Stomach (tissue), 9 donors: ENCODE data around the gene ERBB4. TPM values are rescaled to one million over a fixed set of nuclear protein-coding genes. Genes with fewer than 3 reads are reported as not detected.

ENCODE experiments used
- DNase-seq, 2 donors: peaks; one replicate each; pipeline versions ENCODE4 v3.0.0 to v3.0.0-alpha.2; 2013 to 2019
- H3K27ac ChIP-seq, 5 donors: fragments of 200-600 bp in 4 of 5; sonication (generic) in 4 of 5; one replicate each; pipeline ENCODE4 v1.5.1; 2013 to 2019; ENCODE audit warnings: mild to moderate bottlenecking in 1 of 5, moderate library complexity in 1 of 5
- H3K27me3 ChIP-seq, 3 donors: fragments of 200-600 bp; sonication (generic); one replicate each; pipeline ENCODE4 v1.5.1; 2017 to 2019; ENCODE audit warnings: mixed run types in 1 of 3
- H3K36me3 ChIP-seq, 4 donors: fragments of 200-600 bp; sonication (generic); 1 replicate in 3 of 4; 2 replicates in 1 of 4; pipeline ENCODE4 v1.5.1; 2016 to 2019
- H3K4me1 ChIP-seq, 4 donors: fragments of 200-600 bp; sonication (generic); one replicate each; pipeline ENCODE4 v1.5.1; 2016 to 2019
- H3K4me3 ChIP-seq, 4 donors: fragments of 200-600 bp; sonication (generic) in 3 of 4; one replicate each; pipeline ENCODE4 v1.5.1; 2016 to 2019; ENCODE audit warnings: mild to moderate bottlenecking in 1 of 4
- H3K9me3 ChIP-seq, 4 donors: fragments of 200-600 bp; sonication (generic); one replicate each; pipeline ENCODE4 v1.5.1; 2016 to 2019
- CTCF ChIP-seq, 7 experiments: fragments of 450-650 bp in 4 of 7; fragments of 200-600 bp in 3 of 7; sonication (generic) in 3 of 7; IDR thresholded peaks; one replicate each; pipeline ENCODE4 v1.5.1; 2016 to 2019; ENCODE audit warnings: antibody characterized with exemption in 7 of 7, control low read depth in 2 of 7, mild to moderate bottlenecking in 1 of 7
- EP300 ChIP-seq: sonication (generic); formaldehyde crosslinking; IDR thresholded peaks from one replicate; pipeline ENCODE4 v1.6.1; 2017; ENCODE audit warnings: antibody characterized with exemption
- POLR2A ChIP-seq, 4 donors: fragments of 450-650 bp; IDR thresholded peaks; one replicate each; pipeline ENCODE4 v1.6.1; 2016; ENCODE audit warnings: antibody characterized with exemption in 4 of 4, control low read depth in 2 of 4, mild to moderate bottlenecking in 1 of 4, moderate library complexity in 1 of 4
- POLR2AphosphoS5 ChIP-seq, 3 donors: sonication (generic); formaldehyde crosslinking; IDR thresholded peaks; one replicate each; pipeline ENCODE4 v1.6.1; 2016; ENCODE audit warnings: antibody characterized with exemption in 3 of 3
- WGBS, 5 donors: extraction: QIAGEN DNeasy Blood & Tissue Kit in 3 of 5; methylation state at CpG; one replicate each; pipeline versions ENCODE4 v1.1.5 to v1.1.7; 2013 to 2018; 5-methylcytosine and 5-hydroxymethylcytosine counted together
- intact Hi-C: fragments of 100-400 bp; cut with DNase I; formaldehyde crosslinking; loops from one replicate; pipeline ENCODE4 v1.15.1; 2023; ENCODE audit warnings: low total_unique reads
- polyA plus RNA-seq, 3 donors: library from polyadenylated mRNA; stranded (reverse); fragments of 200-250 nt; gene quantifications; one replicate each; pipeline ENCODE4 v1.2.3, GENCODE V29; 2013
- total RNA-seq, 5 donors: library from RNA; depleted of rRNA; stranded (reverse); fragments of >200 nt; gene quantifications; one replicate each; pipeline versions ENCODE4 v1.1.0 to v1.2.3, GENCODE V29; 2014 to 2016
- donor health status: healthy with polysubstance abuse.
- donor health status: Bipolar disorder and iron deficiency.
- donor health status: healthy.

ERBB4 gene
- total and polyA plus RNA-seq, 8 donors = 0.12 to 2.5 (median 0.45) TPM; not detected in 1

GRCh38 chr2:212271583-212271982 is 267.0 kb downstream of the ERBB4 start:
- H3K27ac ChIP-seq = no peak overlapping the region
- H3K4me3 ChIP-seq = no peak overlapping the region
- 18 to 39% (median 28%) methylated on average over 3 of the region's 3 CpGs for WGBS, 5 donors
- no peak for DNase-seq
- H3K9me3 ChIP-seq = no peaks in the 10 kb centered on the region
- H3K36me3 ChIP-seq = no peaks in the 10 kb centered on the region
- TF ChIP-seq POLR2AphosphoS5 (IDR thresholded peaks at IDR 0.05) (no peak), CTCF (IDR thresholded peaks at IDR 0.05) (no peak), POLR2A (IDR thresholded peaks at IDR 0.05) (no peak), EP300 (no peak)
- H3K27me3 ChIP-seq = no peaks in the 10 kb centered on the region
- H3K4me1 ChIP-seq = peaks cover 0 to 4% (median 0%) of the 10 kb centered on the region in 4 donors
- intact Hi-C loops = no loop called here

GRCh38 chr2:212269005-212269404 is 269.6 kb downstream of the ERBB4 start:
- intact Hi-C loops = no loop called here
- DNase-seq = no peak
- 35 to 48% (median 38%) methylated on average over 1 of the region's 1 CpG for WGBS, 5 donors
- H3K4me1 ChIP-seq = peaks cover 0 to 4% (median 0%) of the 10 kb centered on the region in 4 donors
- H3K4me3 ChIP-seq = no peak overlapping the region
- H3K9me3 ChIP-seq = no peaks in the 10 kb centered on the region
- no peak for TF ChIP-seq CTCF (IDR thresholded peaks at IDR 0.05)
- TF ChIP-seq POLR2A (IDR thresholded peaks at IDR 0.05) = no peak
- TF ChIP-seq EP300 = no peak
- H3K27me3 ChIP-seq = no peaks in the 10 kb centered on the region
- no peak overlapping the region for H3K27ac ChIP-seq
- H3K36me3 ChIP-seq = no peaks in the 10 kb centered on the region

- Histone ChIP-seq H3K36me3 (no peaks in the 10 kb centered on the region), H3K9me3 (no peaks in the 10 kb centered on the region), H3K4me1 (no peaks in the 10 kb centered on the region), H3K27ac (no peak overlapping the region), H3K4me3 (no peak overlapping the region), H3K27me3 (no peaks in the 10 kb centered on the region)
- intact Hi-C loops = no loop called here
- WGBS, 5 donors = 51 to 77% (median 65%) methylated on average over 1 of the region's 1 CpG
- TF ChIP-seq POLR2AphosphoS5 (IDR thresholded peaks at IDR 0.05) (no peak), EP300 (no peak), POLR2A (IDR thresholded peaks at IDR 0.05) (no peak), CTCF (IDR thresholded peaks at IDR 0.05) (no peak)
- DNase-seq = no peak
These were observed 272.3 kb downstream of the ERBB4 start for GRCh38 chr2:212266297-212266696.

GRCh38 chr2:212265777-212266176 is 272.8 kb downstream of the ERBB4 start:
- no peaks in the 10 kb centered on the region for H3K27me3 ChIP-seq
- no peak overlapping the region for H3K4me3 ChIP-seq
- H3K27ac ChIP-seq = no peak overlapping the region
- intact Hi-C loops = no loop called here
- 81 to 90% (median 83%) methylated on average over 3 of the region's 3 CpGs for WGBS, 5 donors
- no peaks in the 10 kb centered on the region for H3K9me3 ChIP-seq
- DNase-seq = no peak
- no peaks in the 10 kb centered on the region for H3K4me1 ChIP-seq
- TF ChIP-seq POLR2AphosphoS5 (IDR thresholded peaks at IDR 0.05) = no peak
- TF ChIP-seq POLR2A (IDR thresholded peaks at IDR 0.05) = no peak
- no peak for TF ChIP-seq CTCF (IDR thresholded peaks at IDR 0.05)
- TF ChIP-seq EP300 = no peak
- no peaks in the 10 kb centered on the region for H3K36me3 ChIP-seq
